ENCODE results near the gene WASHC2A.
"Not testable (repeated sequence)": the region's sequence is repeated elsewhere in the genome, so short reads cannot be mapped to it uniquely, and the experiment has no call there.

The WASHC2A gene

DNA sequence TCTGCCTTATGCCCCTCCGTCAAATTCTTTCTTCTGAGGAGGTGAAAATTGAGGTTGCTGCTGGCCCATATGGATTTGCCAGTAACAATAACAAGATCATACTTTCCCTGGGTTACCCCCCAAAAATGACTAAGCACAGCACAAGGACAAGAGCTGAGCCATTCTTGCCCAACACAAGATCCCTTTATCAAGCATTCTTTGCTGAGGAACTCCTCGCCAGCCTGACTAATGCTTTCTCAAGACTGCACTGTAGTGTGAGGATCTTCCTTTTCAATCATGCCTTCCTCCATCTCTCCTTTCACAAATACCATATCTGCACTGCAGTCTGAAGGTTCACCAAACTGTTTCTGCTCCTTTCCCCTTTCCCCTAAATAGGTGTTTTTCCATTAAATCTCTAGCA, 92.1 kb downstream of the WASHC2A start:
- DNase-seq: not testable (repeated sequence)

GRCh38 chr10:50165038-50165437, 97.3 kb downstream of the WASHC2A start:
- not testable (repeated sequence) for DNase-seq

DNA sequence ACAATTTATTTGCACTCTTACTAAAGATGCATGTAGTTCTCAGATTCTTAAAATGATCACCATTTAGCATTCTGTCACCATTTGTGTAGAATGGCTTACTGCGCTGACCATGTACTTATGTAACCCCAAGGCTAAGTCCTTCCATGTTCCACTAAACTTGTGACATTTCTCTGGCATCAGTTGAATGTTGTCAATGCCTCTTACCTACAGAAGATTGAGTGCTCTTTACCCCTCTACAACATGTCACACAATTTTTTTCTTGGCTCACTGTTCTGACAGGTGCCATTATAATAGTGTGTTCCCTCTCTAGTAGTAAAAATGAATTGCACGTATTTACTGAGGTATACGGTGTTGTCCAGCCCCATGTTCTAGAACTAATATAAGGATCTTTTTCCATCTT, 100.1 kb downstream of the WASHC2A start:
- not testable (repeated sequence) for DNase-seq

GRCh38 chr10:50169506-50169905, 101.8 kb downstream of the WASHC2A start:
- DNase-seq: not testable (repeated sequence)

- DNase-seq: not testable (repeated sequence)
Measured at GRCh38 chr10:50174788-50175525, 107.2 kb downstream of the WASHC2A start.
